ENCODE measurements around the gene ARL2.

DNA sequence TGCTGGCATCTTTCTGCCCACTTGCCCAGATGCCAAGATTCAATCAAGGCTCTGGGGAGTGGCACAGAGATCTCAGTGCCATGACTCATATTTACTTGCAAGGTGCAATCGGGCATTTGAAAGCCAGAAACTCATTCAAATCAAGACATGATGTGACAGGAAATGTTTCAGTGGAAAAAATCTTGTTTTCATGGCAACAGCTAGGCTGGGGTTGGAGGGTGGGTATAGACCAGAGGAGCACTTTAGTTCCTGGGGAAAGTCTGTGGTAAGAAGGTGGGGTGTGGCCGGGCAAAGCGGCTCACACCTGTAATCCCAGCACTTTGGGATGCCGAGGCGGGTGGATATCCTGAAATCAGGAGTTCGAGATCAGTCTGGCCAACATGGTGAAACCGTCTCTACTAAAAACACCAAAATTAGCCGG is 43.2 kb upstream of the ARL2 start:
- TF ChIP-seq NFYB (CRISPR knock-in tag; conservative IDR thresholded peaks at IDR 0.05; ENCODE audit: low read depth) (no peak), ZNF232 (CRISPR knock-in tag; IDR thresholded peaks at IDR 0.05) (no peak), SMAD4 (CRISPR knock-in tag; IDR thresholded peaks at IDR 0.05) (no peak), TEAD4 (CRISPR knock-in tag; IDR thresholded peaks at IDR 0.05) (no peak), CREM (CRISPR knock-in tag; IDR thresholded peaks at IDR 0.05) (no peak), CREB1 (CRISPR knock-in tag; IDR thresholded peaks at IDR 0.05) (no peak)
- TF ChIP-seq, protein P1, sequence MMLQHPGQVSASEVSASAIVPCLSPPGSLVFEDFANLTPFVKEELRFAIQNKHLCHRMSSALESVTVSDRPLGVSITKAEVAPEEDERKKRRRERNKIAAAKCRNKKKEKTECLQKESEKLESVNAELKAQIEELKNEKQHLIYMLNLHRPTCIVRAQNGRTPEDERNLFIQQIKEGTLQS (CRISPR knock-in tag; conservative IDR thresholded peaks at IDR 0.05), result no peak
- TF ChIP-seq, protein P2, sequence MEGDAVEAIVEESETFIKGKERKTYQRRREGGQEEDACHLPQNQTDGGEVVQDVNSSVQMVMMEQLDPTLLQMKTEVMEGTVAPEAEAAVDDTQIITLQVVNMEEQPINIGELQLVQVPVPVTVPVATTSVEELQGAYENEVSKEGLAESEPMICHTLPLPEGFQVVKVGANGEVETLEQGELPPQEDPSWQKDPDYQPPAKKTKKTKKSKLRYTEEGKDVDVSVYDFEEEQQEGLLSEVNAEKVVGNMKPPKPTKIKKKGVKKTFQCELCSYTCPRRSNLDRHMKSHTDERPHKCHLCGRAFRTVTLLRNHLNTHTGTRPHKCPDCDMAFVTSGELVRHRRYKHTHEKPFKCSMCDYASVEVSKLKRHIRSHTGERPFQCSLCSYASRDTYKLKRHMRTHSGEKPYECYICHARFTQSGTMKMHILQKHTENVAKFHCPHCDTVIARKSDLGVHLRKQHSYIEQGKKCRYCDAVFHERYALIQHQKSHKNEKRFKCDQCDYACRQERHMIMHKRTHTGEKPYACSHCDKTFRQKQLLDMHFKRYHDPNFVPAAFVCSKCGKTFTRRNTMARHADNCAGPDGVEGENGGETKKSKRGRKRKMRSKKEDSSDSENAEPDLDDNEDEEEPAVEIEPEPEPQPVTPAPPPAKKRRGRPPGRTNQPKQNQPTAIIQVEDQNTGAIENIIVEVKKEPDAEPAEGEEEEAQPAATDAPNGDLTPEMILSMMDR (IDR thresholded peaks at IDR 0.05), result no peak
- TF ChIP-seq, protein P3, sequence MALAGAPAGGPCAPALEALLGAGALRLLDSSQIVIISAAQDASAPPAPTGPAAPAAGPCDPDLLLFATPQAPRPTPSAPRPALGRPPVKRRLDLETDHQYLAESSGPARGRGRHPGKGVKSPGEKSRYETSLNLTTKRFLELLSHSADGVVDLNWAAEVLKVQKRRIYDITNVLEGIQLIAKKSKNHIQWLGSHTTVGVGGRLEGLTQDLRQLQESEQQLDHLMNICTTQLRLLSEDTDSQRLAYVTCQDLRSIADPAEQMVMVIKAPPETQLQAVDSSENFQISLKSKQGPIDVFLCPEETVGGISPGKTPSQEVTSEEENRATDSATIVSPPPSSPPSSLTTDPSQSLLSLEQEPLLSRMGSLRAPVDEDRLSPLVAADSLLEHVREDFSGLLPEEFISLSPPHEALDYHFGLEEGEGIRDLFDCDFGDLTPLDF (CRISPR knock-in tag; IDR thresholded peaks at IDR 0.05), result no peak
- TF ChIP-seq, protein P4, sequence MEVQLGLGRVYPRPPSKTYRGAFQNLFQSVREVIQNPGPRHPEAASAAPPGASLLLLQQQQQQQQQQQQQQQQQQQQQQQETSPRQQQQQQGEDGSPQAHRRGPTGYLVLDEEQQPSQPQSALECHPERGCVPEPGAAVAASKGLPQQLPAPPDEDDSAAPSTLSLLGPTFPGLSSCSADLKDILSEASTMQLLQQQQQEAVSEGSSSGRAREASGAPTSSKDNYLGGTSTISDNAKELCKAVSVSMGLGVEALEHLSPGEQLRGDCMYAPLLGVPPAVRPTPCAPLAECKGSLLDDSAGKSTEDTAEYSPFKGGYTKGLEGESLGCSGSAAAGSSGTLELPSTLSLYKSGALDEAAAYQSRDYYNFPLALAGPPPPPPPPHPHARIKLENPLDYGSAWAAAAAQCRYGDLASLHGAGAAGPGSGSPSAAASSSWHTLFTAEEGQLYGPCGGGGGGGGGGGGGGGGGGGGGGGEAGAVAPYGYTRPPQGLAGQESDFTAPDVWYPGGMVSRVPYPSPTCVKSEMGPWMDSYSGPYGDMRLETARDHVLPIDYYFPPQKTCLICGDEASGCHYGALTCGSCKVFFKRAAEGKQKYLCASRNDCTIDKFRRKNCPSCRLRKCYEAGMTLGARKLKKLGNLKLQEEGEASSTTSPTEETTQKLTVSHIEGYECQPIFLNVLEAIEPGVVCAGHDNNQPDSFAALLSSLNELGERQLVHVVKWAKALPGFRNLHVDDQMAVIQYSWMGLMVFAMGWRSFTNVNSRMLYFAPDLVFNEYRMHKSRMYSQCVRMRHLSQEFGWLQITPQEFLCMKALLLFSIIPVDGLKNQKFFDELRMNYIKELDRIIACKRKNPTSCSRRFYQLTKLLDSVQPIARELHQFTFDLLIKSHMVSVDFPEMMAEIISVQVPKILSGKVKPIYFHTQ (CRISPR knock-in tag; IDR thresholded peaks at IDR 0.05), result no peak

Measured in WTC11 (cell line).